ENCODE results near the gene NEK9. TPM values are rescaled to one million over a fixed set of nuclear protein-coding genes. Genes with fewer than 3 reads are reported as not detected.

The NEK9 gene
- total RNA-seq, 1 donor from 2014 or later: 43.5 TPM

GRCh38 chr14:75040507-75040906, 86.3 kb downstream of the NEK9 start:
- no peak for DNase-seq (ENCODE audit: low read depth)
- Histone ChIP-seq H3K4me3 (ENCODE audit: low read depth, low read length) (no peak overlapping the region), H3K27me3 (ENCODE audit: control insufficient read depth, insufficient read depth, low read length) (no peaks in the 10 kb centered on the region), H3K36me3 (ENCODE audit: control insufficient read depth, insufficient read depth, low read length) (no peaks in the 10 kb centered on the region)
- no peak for TF ChIP-seq CTCF (IDR thresholded peaks at IDR 0.05; ENCODE audit: insufficient read depth, low read length, poor library complexity, severe bottlenecking)

GRCh38 chr14:75032939-75033338, 93.9 kb downstream of the NEK9 start:
- H3K4me3 ChIP-seq (ENCODE audit: low read depth, low read length): no peak overlapping the region
- H3K27me3 ChIP-seq (ENCODE audit: control insufficient read depth, insufficient read depth, low read length): no peaks in the 10 kb centered on the region
- TF ChIP-seq CTCF (IDR thresholded peaks at IDR 0.05; ENCODE audit: insufficient read depth, low read length, poor library complexity, severe bottlenecking): no peak
- DNase-seq (ENCODE audit: low read depth): no peak
- H3K36me3 ChIP-seq (ENCODE audit: control insufficient read depth, insufficient read depth, low read length): no peaks in the 10 kb centered on the region

- no peak overlapping the region for H3K4me3 ChIP-seq (ENCODE audit: low read depth, low read length)
- no peak for TF ChIP-seq CTCF (IDR thresholded peaks at IDR 0.05; ENCODE audit: insufficient read depth, low read length, poor library complexity, severe bottlenecking)
- no peaks in the 10 kb centered on the region for H3K27me3 ChIP-seq (ENCODE audit: control insufficient read depth, insufficient read depth, low read length)
- H3K36me3 ChIP-seq (ENCODE audit: control insufficient read depth, insufficient read depth, low read length): no peaks in the 10 kb centered on the region
- DNase-seq (ENCODE audit: low read depth): no peak
Measured at GRCh38 chr14:75030147-75030546, 96.7 kb downstream of the NEK9 start.

Other genes with a start within 250 kb of the NEK9 start
- gene DLST, start 245.1 kb downstream of the NEK9 start, total RNA-seq: 84.1 and 87.0 TPM in 2 replicates
- gene RPS6KL1, start 203.8 kb downstream of the NEK9 start, total RNA-seq: 20.0 and 20.7 TPM in 2 replicates
- 10.5 and 11.2 TPM in 2 replicates for gene PGF, start 171.5 kb downstream of the NEK9 start, total RNA-seq
- gene EIF2B2, start 124.1 kb downstream of the NEK9 start, total RNA-seq: 63.9 and 78.6 TPM in 2 replicates
- 17.9 TPM in 2 replicates for gene MLH3, start 75.6 kb downstream of the NEK9 start, total RNA-seq
- gene ACYP1, start 63.0 kb downstream of the NEK9 start, total RNA-seq: 6.8 and 18.6 TPM in 2 replicates
- 4.0 and 9.2 TPM in 2 replicates for gene ZC2HC1C, start 57.4 kb downstream of the NEK9 start, total RNA-seq
- gene TMED10, start 49.6 kb upstream of the NEK9 start, total RNA-seq: 271 and 309 TPM in 2 replicates
- 5.5 and 9.2 TPM in 2 replicates for gene FOS, start 151.8 kb upstream of the NEK9 start, total RNA-seq

All from kidney epithelial cell (primary cell).